Prostate gland (tissue), 2 donors: ENCODE measurements around the gene TAS2R20. TPM values are rescaled to one million over a fixed set of nuclear protein-coding genes. Genes with fewer than 3 reads are reported as not detected.

Source experiments
- DNase-seq: peaks from one replicate; pipeline ENCODE4 v3.0.0-alpha.2; 2019; ENCODE audit warnings: low spot score
- H3K27ac ChIP-seq, 2 donors: fragments of 200-600 bp; sonication (generic); 2 replicates each; pipeline ENCODE4 v1.5.1; 2017 to 2019
- H3K27me3 ChIP-seq: fragments of 200-600 bp; sonication (generic); replicated peaks from 2 replicates; pipeline ENCODE4 v1.5.1; 2019; ENCODE audit not compliant: insufficient read depth
- H3K36me3 ChIP-seq, 2 donors: fragments of 200-600 bp; sonication (generic); 1 replicate in 1 of 2; 2 replicates in 1 of 2; pipeline versions ENCODE4 v1.5.1 to v1.8.1; 2017 to 2019
- H3K4me1 ChIP-seq: fragments of 200-600 bp; sonication (generic); replicated peaks from 2 replicates; pipeline ENCODE4 v1.5.1; 2019
- H3K4me3 ChIP-seq, 2 donors: fragments of 200-600 bp; sonication (generic); 2 replicates each; pipeline ENCODE4 v1.5.1; 2017 to 2019
- H3K9me3 ChIP-seq: fragments of 200-600 bp; sonication (generic); 2 replicates; pipeline ENCODE4 v1.5.1; 2017
- POLR2A ChIP-seq: fragments of 450-650 bp; IDR thresholded peaks from one replicate; pipeline ENCODE4 v1.6.1; 2016; ENCODE audit warnings: antibody characterized with exemption, mild to moderate bottlenecking
- POLR2AphosphoS5 ChIP-seq: sonication (generic); formaldehyde crosslinking; IDR thresholded peaks from one replicate; pipeline ENCODE4 v1.6.1; 2017; ENCODE audit warnings: antibody characterized with exemption
- WGBS: methylation state at CpG from one replicate; pipeline ENCODE4 v1.1.5; 2018; 5-methylcytosine and 5-hydroxymethylcytosine counted together
- intact Hi-C: fragments of 100-400 bp; cut with DNase I; formaldehyde crosslinking; loops from one replicate; pipeline ENCODE4 v1.14.2; 2022
- total RNA-seq, 2 donors: library from RNA; depleted of rRNA; stranded (reverse); fragments of >200 nt; gene quantifications; one replicate each; pipeline ENCODE4 v1.1.0, GENCODE V29; 2016
- TF ChIP-seq, protein P1 (sequence below), 4 experiments: fragments of 200-600 bp in 2 of 4; fragments of 450-650 bp in 2 of 4; sonication (generic) in 2 of 4; IDR thresholded peaks; 1 replicate in 3 of 4; 2 replicates in 1 of 4; pipeline ENCODE4 v1.5.1; 2016 to 2019; ENCODE audit warnings: antibody characterized with exemption in 4 of 4, mild to moderate bottlenecking in 2 of 4, moderate library complexity in 2 of 4

Gene TAS2R20
- total RNA-seq, 2 donors from 2014 or later = 1.2 to 3.6 TPM

- H3K9me3 ChIP-seq = no peaks in the 10 kb centered on the region
These were observed 16.1 kb upstream of the TAS2R20 start for GRCh38 chr12:11014234-11014633.

DNA sequence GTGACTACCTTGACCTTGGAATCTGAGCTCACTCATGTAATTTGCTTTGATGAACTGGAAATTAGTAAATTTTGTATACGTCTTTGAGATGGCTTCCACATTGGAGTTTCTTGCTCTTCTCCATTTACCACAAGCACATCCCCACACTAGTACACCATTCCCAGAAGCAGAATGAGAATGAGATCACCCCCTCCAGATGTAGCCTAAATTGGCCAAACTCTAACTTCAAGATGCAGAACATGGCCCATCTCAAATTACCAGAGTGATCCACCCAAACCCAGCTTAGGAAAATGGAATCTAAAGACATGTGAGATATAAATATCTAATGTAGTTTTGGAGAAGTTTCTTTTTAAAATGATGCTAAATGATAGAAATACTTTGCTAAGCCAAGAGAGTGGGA is 9.5 kb upstream of the TAS2R20 start:
- no peaks in the 10 kb centered on the region for H3K27me3 ChIP-seq
- intact Hi-C loops = no loop called here
- 95% methylated on average over 1 of the region's 1 CpG for WGBS
- DNase-seq = no peak
- H3K4me1 ChIP-seq = no peaks in the 10 kb centered on the region
- no peak overlapping the region for H3K27ac ChIP-seq
- no peaks in the 10 kb centered on the region for H3K36me3 ChIP-seq
- H3K9me3 ChIP-seq = no peaks in the 10 kb centered on the region
- TF ChIP-seq, protein P1, sequence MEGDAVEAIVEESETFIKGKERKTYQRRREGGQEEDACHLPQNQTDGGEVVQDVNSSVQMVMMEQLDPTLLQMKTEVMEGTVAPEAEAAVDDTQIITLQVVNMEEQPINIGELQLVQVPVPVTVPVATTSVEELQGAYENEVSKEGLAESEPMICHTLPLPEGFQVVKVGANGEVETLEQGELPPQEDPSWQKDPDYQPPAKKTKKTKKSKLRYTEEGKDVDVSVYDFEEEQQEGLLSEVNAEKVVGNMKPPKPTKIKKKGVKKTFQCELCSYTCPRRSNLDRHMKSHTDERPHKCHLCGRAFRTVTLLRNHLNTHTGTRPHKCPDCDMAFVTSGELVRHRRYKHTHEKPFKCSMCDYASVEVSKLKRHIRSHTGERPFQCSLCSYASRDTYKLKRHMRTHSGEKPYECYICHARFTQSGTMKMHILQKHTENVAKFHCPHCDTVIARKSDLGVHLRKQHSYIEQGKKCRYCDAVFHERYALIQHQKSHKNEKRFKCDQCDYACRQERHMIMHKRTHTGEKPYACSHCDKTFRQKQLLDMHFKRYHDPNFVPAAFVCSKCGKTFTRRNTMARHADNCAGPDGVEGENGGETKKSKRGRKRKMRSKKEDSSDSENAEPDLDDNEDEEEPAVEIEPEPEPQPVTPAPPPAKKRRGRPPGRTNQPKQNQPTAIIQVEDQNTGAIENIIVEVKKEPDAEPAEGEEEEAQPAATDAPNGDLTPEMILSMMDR (IDR thresholded peaks at IDR 0.05) = no peak
- TF ChIP-seq POLR2A (no peak), POLR2AphosphoS5 (no peak)
- H3K4me3 ChIP-seq = no peak overlapping the region

More at GRCh38 chr12:11014234-11014633, 16.1 kb upstream of the TAS2R20 start:
- Histone ChIP-seq H3K4me3 (no peak overlapping the region), H3K27ac (no peak overlapping the region), H3K4me1 (no peaks in the 10 kb centered on the region), H3K27me3 (no peaks in the 10 kb centered on the region), H3K36me3 (no peaks in the 10 kb centered on the region)
- intact Hi-C loops = no loop called here
- no peak for DNase-seq
- TF ChIP-seq POLR2A = no peak
- TF ChIP-seq, protein P1 (IDR thresholded peaks at IDR 0.05) = no peak
- TF ChIP-seq POLR2AphosphoS5 = no peak

DNA sequence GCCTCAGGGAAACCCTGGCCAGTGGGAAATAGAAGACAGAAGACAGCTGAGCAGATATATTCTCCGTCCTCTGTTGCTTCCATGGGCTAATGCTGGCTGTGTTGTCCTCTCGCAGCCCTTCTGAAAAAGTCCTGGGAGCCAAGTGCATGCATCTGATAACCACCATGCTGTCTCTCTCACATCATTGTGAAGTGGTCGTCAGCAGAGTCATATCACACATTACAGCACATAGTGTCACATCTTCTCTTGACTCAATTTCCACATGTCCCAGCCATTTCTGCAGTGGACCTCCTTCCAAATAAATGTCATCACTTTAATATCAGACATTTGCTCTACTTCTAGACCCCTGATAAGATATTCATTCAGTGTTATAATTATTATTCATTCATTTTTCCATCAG is 3.8 kb downstream of the TAS2R20 start:
- intact Hi-C loops = no loop called here
- Histone ChIP-seq H3K27me3 (no peaks in the 10 kb centered on the region), H3K4me3 (no peak overlapping the region), H3K4me1 (no peaks in the 10 kb centered on the region), H3K27ac (no peak overlapping the region), H3K9me3 (no peaks in the 10 kb centered on the region), H3K36me3 (no peaks in the 10 kb centered on the region)
- 95% methylated on average over 3 of the region's 3 CpGs for WGBS
- DNase-seq = no peak
- TF ChIP-seq POLR2A = no peak
- TF ChIP-seq, protein P1 (IDR thresholded peaks at IDR 0.05) = no peak
- TF ChIP-seq POLR2AphosphoS5 = no peak

DNA sequence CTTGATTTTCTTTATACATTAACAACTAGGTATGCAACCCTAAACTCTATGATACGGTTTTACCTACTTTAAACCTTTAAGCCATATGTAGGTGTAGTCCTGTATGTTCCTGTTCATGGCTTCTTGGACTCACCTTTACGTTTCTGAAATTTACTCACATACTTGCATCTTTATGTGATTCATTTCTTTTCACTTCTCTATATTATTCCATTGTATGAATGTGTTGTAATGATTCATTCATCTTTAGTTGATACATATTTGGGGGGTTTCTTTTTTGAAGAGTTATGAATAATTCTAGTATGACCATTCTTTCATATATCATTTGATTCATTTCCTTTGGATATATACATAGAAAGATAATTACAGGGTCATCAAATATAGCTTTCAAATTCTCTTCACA is 9.0 kb downstream of the TAS2R20 start:
- Histone ChIP-seq H3K4me1 (no peaks in the 10 kb centered on the region), H3K27ac (no peak overlapping the region), H3K36me3 (no peaks in the 10 kb centered on the region), H3K27me3 (no peaks in the 10 kb centered on the region), H3K4me3 (no peak overlapping the region), H3K9me3 (no peaks in the 10 kb centered on the region)
- 99% methylated on average over 2 of the region's 2 CpGs for WGBS
- intact Hi-C loops = no loop called here
- DNase-seq = no peak
- TF ChIP-seq POLR2AphosphoS5 (no peak), POLR2A (no peak)
- TF ChIP-seq, protein P1 (IDR thresholded peaks at IDR 0.05) = no peak

GRCh38 chr12:10986812-10987211 is 11.3 kb downstream of the TAS2R20 start, which contains the start of gene TAS2R50:
Gene TAS2R50, minus strand, starts transcription at chr12:10986912. Its CDS starts 52 bp downstream, at chr12:10986860.
- no peaks in the 10 kb centered on the region for H3K27me3 ChIP-seq
- DNase-seq = no peak
- H3K9me3 ChIP-seq = no peaks in the 10 kb centered on the region
- no peak within 1 kb of the TSS for H3K4me3 ChIP-seq
- WGBS = 49% methylated on average over 2 of the region's 2 CpGs
- H3K27ac ChIP-seq = no peak within 1 kb of the TSS
- H3K4me1 ChIP-seq = no peaks in the 10 kb centered on the region
- intact Hi-C loops = no loop called here
- H3K36me3 ChIP-seq = no peaks in the 10 kb centered on the region
- TF ChIP-seq POLR2A = no peak
- TF ChIP-seq POLR2AphosphoS5 = no peak
- TF ChIP-seq, protein P1 (IDR thresholded peaks at IDR 0.05) = no peak
